ENCODE data around the gene AFF3. TPM values are rescaled to one million over a fixed set of nuclear protein-coding genes. Genes with fewer than 3 reads are reported as not detected.
"Not testable (repeated sequence)": the region's sequence is repeated elsewhere in the genome, so short reads cannot be mapped to it uniquely, and the experiment has no call there.

The AFF3 gene
- polyA plus RNA-seq, 3 donors: 13.5 to 25.5 (median 18.3) TPM

GRCh38 chr2:100107906-100108647, 34.3 kb downstream of the AFF3 start:
- DNase-seq: no peak

GRCh38 chr2:100107440-100107839, 35.0 kb downstream of the AFF3 start:
- DNase-seq: no peak

GRCh38 chr2:100106460-100106859, 35.9 kb downstream of the AFF3 start:
- peak; percentile 20 for DNase-seq

DNA sequence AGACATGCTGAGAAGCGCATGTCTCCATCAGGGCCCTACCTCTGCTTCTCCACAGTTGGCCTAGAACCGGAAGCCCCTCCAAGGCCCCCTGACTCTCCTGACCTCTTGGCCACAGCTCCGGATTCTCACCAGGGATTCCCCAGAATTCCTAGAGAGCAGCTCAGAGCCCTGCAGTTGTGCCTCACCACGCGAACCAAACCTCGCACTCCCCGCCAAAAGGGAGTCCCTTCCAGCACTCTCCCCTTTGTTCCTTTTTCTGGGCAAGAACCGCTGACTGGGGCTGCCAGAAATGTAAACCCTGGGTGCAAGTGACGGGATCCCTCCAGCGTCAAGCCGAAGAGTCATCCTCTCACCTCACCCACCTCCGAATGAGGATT, 36.7 kb downstream of the AFF3 start:
- DNase-seq: no peak

- DNase-seq: peak; percentile 49
Observed at GRCh38 chr2:100104718-100105677, 37.4 kb downstream of the AFF3 start.

GRCh38 chr2:100104265-100104664, 38.1 kb downstream of the AFF3 start:
- DNase-seq: not testable (repeated sequence)

- DNase-seq: not testable (repeated sequence)
Observed at GRCh38 chr2:100103527-100104252, 38.7 kb downstream of the AFF3 start.

- DNase-seq: not testable (repeated sequence)
Observed at GRCh38 chr2:100102466-100103180, 39.8 kb downstream of the AFF3 start.

GRCh38 chr2:100098855-100099254, 43.5 kb downstream of the AFF3 start:
- DNase-seq: not testable (repeated sequence)

GRCh38 chr2:100097611-100098294, 44.6 kb downstream of the AFF3 start:
- DNase-seq: not testable (repeated sequence)

DNA sequence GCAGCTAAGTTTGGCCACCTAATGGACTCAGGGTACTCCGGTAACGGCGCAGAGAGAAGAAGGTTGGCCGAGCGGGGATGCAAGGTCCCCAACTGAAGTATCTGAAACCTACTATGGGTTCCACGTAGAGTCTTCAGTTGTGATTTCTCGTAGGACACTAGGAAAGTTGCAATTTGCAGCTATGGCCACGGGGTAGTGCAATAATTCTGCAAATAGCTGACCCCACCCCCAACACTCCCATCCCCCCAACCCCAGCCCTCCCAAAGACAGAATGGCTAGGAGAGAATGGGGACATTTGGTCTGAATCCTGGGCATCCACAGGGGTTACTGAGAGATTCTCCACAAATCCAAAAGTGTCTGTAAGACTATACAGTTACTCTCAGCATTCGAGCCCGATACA, 46.5 kb downstream of the AFF3 start:
- DNase-seq: not testable (repeated sequence)

DNA sequence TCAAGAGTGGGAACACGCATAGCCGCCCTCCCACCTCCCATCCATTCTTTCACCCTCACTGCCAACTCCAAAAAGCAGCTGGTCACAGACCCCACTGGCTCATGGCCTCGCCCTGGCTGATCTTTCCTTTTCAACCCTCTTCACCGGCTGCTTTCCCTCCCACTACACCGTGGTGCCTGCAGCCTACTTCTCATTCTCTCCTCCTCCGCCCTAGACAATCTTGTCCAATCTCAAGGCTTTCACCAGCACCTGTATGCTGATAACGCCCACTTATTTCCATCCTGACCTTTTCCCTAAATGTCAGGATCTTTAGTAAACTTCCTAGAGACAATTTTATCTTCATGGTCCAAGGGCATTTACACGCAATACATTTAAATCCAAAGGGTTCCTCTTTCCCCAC, 50.6 kb downstream of the AFF3 start:
- DNase-seq: not testable (repeated sequence)

DNA sequence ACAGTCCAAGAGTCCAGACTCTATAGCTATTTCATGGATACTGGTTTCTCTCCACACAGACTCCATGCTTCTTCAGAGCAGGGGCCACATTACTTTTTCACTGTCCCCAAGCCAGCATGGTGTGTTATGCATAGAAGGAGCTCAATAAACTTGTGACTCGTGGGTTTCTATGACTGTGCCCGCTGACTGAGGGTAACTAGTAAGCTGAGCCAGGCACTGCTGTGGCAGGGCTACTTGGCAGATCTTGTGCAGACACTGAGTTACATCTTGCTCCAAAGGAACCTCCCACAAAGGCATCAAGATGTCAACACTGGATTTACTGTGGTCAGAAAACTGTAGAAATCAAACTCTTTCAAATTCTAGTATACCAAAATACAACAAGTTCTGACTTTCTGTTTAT, 56.6 kb downstream of the AFF3 start:
- DNase-seq: not testable (repeated sequence)

DNA sequence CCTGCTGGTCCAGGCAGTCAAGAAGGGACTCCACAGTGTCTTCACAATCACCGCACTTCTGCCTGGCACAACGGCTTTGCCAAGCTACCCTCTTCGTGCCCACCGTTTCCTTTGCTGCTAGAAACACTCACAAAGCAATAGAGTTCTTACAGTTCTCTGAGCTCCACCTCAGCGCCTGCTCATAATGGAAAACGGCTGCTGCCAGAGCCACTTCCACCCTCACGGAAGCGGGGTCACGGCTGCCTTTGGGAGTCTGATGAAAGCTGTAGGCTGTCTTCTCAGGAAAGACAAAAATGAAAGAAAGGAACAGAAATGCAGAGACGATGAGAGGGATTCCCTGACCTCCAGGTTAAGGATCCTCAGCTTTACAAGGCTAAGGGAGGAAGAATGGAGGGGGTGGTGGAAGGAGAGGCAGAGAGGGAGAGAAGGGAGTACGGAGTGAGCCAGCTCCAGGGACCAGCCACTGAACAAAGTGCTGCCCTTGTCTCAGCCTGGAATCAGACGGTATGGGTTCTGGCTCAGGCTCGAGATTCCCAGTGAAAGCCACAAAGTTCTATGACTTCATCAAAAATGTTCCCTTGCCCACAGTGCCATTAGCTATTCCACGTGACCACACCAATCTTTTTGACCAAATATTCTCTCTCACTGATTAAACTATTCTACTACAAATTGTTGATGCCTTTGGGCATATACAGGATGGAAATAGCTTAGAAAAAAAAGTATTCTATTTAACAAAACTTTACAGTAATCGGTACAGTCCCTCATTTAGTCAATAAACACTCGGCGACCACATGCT, 58.8 kb downstream of the AFF3 start:
- not testable (repeated sequence) for DNase-seq

DNA sequence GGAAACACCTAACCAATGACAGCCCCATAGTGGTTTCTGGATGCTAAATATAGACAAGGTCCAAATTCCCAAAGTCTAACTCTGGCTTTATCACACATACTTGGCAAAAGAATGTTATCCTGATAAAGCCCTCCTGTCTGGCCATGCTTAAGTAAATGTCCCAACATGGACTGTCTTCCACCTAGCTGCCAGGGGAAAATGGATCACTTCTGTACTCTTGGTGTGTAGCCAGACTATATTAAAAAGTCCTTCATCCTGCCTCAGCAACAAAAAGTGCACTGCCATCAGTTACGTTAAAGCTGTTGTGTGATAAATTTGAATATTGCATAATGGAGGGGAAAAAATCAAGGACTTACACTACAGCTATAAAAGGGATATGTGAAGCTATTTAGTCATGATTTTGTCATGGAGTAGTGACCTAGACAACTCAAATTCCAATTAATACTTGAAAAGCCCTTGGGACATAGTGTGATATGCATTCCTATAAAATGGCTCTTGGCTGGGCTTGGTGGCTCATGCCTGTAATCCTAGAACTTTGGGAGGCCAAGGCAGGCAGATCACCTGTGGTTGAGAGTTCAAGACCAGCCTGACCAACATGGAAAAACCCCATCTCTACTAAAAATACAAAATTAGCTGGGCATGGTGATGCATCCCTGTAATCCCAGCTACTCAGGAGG, 60.0 kb downstream of the AFF3 start:
- DNase-seq: not testable (repeated sequence)

- no peak for DNase-seq
Observed at GRCh38 chr2:100077935-100078334, 64.5 kb downstream of the AFF3 start.

- no peak for DNase-seq
Observed at GRCh38 chr2:100077456-100077855, 64.9 kb downstream of the AFF3 start.

DNA sequence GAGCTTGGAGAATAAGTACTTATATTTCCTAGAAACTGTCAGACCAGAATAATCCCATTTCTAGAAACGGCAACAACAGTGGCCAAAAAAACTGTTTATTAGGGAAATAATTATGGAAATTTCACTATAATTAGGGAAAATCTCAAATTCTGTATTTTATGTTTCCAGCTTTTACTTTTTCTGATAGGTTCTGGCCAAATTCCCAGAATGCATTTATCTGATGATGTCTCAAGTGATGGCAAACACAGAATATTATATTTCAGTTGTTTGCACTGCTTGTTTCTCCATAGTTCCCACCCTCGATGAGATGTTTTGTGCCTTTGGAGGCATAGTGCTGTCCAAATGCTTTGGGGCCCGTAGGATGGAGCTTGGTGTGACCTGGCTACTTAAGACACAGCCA, 66.9 kb downstream of the AFF3 start:
- no peak for DNase-seq

GRCh38 chr2:100073110-100073509, 69.3 kb downstream of the AFF3 start:
- no peak for DNase-seq
